Natural killer cell (primary cell): ENCODE data around the gene ISG15. TPM values are rescaled to one million over a fixed set of nuclear protein-coding genes. Genes with fewer than 3 reads are reported as not detected.

Source experiments
- ATAC-seq, 3 donors: fragments of 150-1000 bp in 2 of 3; fragments of 200-7000 bp in 1 of 3; cut with Tn5 transposase; 1 replicate in 1 of 3; 2 replicates in 2 of 3; pipeline ENCODE4 v1.10.0; 2021; ENCODE audit warnings: mild to moderate bottlenecking in 2 of 3, moderate library complexity in 2 of 3
- DNase-seq, 2 donors: peaks; one replicate each; pipeline versions ENCODE4 v3.0.0 to v3.0.0-alpha.2; 2013 to 2021; ENCODE audit warnings: mixed read lengths in 1 of 2
- H3K27ac ChIP-seq: one replicate; pipeline ENCODE4 v1.5.1; 2013; ENCODE audit warnings: mild to moderate bottlenecking, low read length
- H3K27me3 ChIP-seq: one replicate; pipeline ENCODE4 v1.6.1; 2013; ENCODE audit warnings: low read length; ENCODE audit not compliant: control insufficient read depth, insufficient read depth
- H3K36me3 ChIP-seq: one replicate; pipeline ENCODE4 v1.6.1; 2013; ENCODE audit warnings: low read length; ENCODE audit not compliant: control insufficient read depth, insufficient read depth
- H3K4me1 ChIP-seq: one replicate; pipeline ENCODE4 v1.6.1; 2013; ENCODE audit warnings: low read length; ENCODE audit not compliant: control insufficient read depth, insufficient read depth
- H3K4me3 ChIP-seq: one replicate; pipeline ENCODE4 v1.5.1; 2013; ENCODE audit warnings: low read length
- H3K9me3 ChIP-seq: one replicate; pipeline ENCODE4 v1.6.1; 2013; ENCODE audit warnings: low read length; ENCODE audit not compliant: control insufficient read depth, insufficient read depth
- H3K27ac Mint-ChIP-seq, 2 donors: one replicate each; pipeline ENCODE4 v1.8.0; 2022; ENCODE audit warnings: mild to moderate bottlenecking in 2 of 2, mixed read lengths in 2 of 2, moderate library complexity in 1 of 2
- H3K27me3 Mint-ChIP-seq, 2 donors: one replicate each; pipeline ENCODE4 v1.8.0; 2022; ENCODE audit warnings: low read depth in 2 of 2, mixed read lengths in 2 of 2
- H3K36me3 Mint-ChIP-seq: one replicate; pipeline ENCODE4 v1.8.0; 2022; ENCODE audit warnings: mixed read lengths
- H3K4me1 Mint-ChIP-seq, 2 donors: one replicate each; pipeline ENCODE4 v1.8.0; 2022; ENCODE audit warnings: mixed read lengths in 2 of 2
- H3K4me3 Mint-ChIP-seq: one replicate; pipeline ENCODE4 v1.8.0; 2022; ENCODE audit warnings: mild to moderate bottlenecking, moderate library complexity, mixed read lengths
- H3K9me3 Mint-ChIP-seq, 2 donors: one replicate each; pipeline ENCODE4 v1.8.0; 2022; ENCODE audit warnings: mixed read lengths in 2 of 2
- WGBS: methylation state at CpG from one replicate; pipeline ENCODE4 v1.1.7; 2013; ENCODE audit warnings: missing lambda C conversion rate; ENCODE audit not compliant: insufficient coverage; 5-methylcytosine and 5-hydroxymethylcytosine counted together
- intact Hi-C: fragments of 100-400 bp; cut with micrococcal nuclease; formaldehyde crosslinking; loops from one replicate; pipeline ENCODE4 v1.14.2; 2022
- total RNA-seq, 4 donors: library from RNA; stranded (reverse); fragments of 120-200 nt in 1 of 4; gene quantifications; one replicate each; pipeline versions ENCODE4 v1.2.3 to v1.2.4, GENCODE V29; 2013 to 2022
- TF ChIP-seq, protein P1 (sequence below): fragments of 200-600 bp; IDR thresholded peaks from one replicate; pipeline ENCODE4 v1.8.0; 2022; ENCODE audit warnings: antibody characterized with exemption

The ISG15 gene
- total RNA-seq, 3 donors from 2014 or later (not counting 1 experiment from before 2014, with no cell fraction given): 17.0 to 56.9 (median 50.2) TPM

- H3K9me3 ChIP-seq: no peaks in the 10 kb centered on the region
- Mint-ChIP-seq H3K36me3 (no peaks in the 10 kb centered on the region), H3K4me1 (peaks cover 0 to 18% of the 10 kb centered on the region in 2 donors), H3K4me3 (no peak overlapping the region), H3K27ac (peak overlapping the region in 1 of 2 donors; percentile 73), H3K27me3 (peaks cover 7 to 31% of the 10 kb centered on the region in 2 donors), H3K9me3 (no peaks in the 10 kb centered on the region)
- ATAC-seq (no peak), DNase-seq (no peak)
- intact Hi-C loops: loop anchor here (1.0 kb wide), 1 partner anchor 78 kb away; no protein-coding TSS in a partner anchor
- WGBS: 34% methylated on average over 29 of the region's 29 CpGs
- no peak overlapping the region for H3K27ac ChIP-seq
- H3K36me3 ChIP-seq: no peaks in the 10 kb centered on the region
- peaks cover 47% of the 10 kb centered on the region for H3K27me3 ChIP-seq
- H3K4me3 ChIP-seq: no peak overlapping the region
- H3K4me1 ChIP-seq: peaks cover 31% of the 10 kb centered on the region
- TF ChIP-seq, protein P1, sequence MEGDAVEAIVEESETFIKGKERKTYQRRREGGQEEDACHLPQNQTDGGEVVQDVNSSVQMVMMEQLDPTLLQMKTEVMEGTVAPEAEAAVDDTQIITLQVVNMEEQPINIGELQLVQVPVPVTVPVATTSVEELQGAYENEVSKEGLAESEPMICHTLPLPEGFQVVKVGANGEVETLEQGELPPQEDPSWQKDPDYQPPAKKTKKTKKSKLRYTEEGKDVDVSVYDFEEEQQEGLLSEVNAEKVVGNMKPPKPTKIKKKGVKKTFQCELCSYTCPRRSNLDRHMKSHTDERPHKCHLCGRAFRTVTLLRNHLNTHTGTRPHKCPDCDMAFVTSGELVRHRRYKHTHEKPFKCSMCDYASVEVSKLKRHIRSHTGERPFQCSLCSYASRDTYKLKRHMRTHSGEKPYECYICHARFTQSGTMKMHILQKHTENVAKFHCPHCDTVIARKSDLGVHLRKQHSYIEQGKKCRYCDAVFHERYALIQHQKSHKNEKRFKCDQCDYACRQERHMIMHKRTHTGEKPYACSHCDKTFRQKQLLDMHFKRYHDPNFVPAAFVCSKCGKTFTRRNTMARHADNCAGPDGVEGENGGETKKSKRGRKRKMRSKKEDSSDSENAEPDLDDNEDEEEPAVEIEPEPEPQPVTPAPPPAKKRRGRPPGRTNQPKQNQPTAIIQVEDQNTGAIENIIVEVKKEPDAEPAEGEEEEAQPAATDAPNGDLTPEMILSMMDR: no peak
Observed at GRCh38 chr1:1062348-1063163, 49.3 kb downstream of the ISG15 start.

- Mint-ChIP-seq H3K27me3 (peaks cover 2 to 27% of the 10 kb centered on the region in 2 donors), H3K36me3 (no peaks in the 10 kb centered on the region), H3K27ac (peak overlapping the region in 1 of 2 donors; percentile 90), H3K9me3 (no peaks in the 10 kb centered on the region), H3K4me1 (peaks cover 0 to 17% of the 10 kb centered on the region in 2 donors), H3K4me3 (no peak overlapping the region)
- Histone ChIP-seq H3K9me3 (no peaks in the 10 kb centered on the region), H3K4me3 (no peak overlapping the region), H3K36me3 (no peaks in the 10 kb centered on the region), H3K4me1 (peaks cover 37% of the 10 kb centered on the region), H3K27me3 (peaks cover 43% of the 10 kb centered on the region), H3K27ac (no peak overlapping the region)
- DNase-seq (no peak), ATAC-seq (no peak)
- intact Hi-C loops: loop anchor here (1.0 kb wide), 1 partner anchor 79 kb away; no protein-coding TSS in a partner anchor
- TF ChIP-seq, protein P1: no peak
- WGBS: 55% methylated on average over 24 of the region's 24 CpGs
Observed at GRCh38 chr1:1063261-1063944, 50.1 kb downstream of the ISG15 start.

Other genes starting within 250 kb of the ISG15 start
- gene SAMD11, start 89.6 kb upstream of the ISG15 start, total RNA-seq: not detected
- gene NOC2L, start 54.2 kb upstream of the ISG15 start, total RNA-seq: 10 to 100 TPM; 61.4 to 66.0 (median 61.8) TPM
- 10 to 100 TPM; 17.8 to 33.5 (median 22.4) TPM for gene KLHL17, start 52.9 kb upstream of the ISG15 start, total RNA-seq
- 1 to 10 TPM; 1.3 to 1.9 (median 1.3) TPM for gene PLEKHN1, start 47.0 kb upstream of the ISG15 start, total RNA-seq
- gene PERM1, start 31.4 kb upstream of the ISG15 start, total RNA-seq: not detected
- gene HES4, start 13.4 kb upstream of the ISG15 start, total RNA-seq: 10 to 100 TPM; 15.4 to 35.5 (median 28.9) TPM
- 1 to 10 TPM; 4.1 to 5.0 (median 4.6) TPM for gene AGRN, start 6.6 kb downstream of the ISG15 start, total RNA-seq
- not detected for gene RNF223, start 60.8 kb downstream of the ISG15 start, total RNA-seq
- gene C1orf159, start 102.6 kb downstream of the ISG15 start, total RNA-seq: 10 to 100 TPM; 19.6 to 25.1 (median 21.5) TPM
- 1 to 10 TPM in 2 of 3 donors, under 1 TPM in 1; 0.23 to 1.7 (median 1.7) TPM for gene TTLL10, start 160.4 kb downstream of the ISG15 start, total RNA-seq
- gene TNFRSF18, start 193.1 kb downstream of the ISG15 start, total RNA-seq: 10 to 100 TPM; 40.3 to 81.9 (median 54.7) TPM
- 10 to 100 TPM; 14.3 to 26.5 (median 15.7) TPM for gene TNFRSF4, start 200.7 kb downstream of the ISG15 start, total RNA-seq
- gene SDF4, start 218.5 kb downstream of the ISG15 start, total RNA-seq: 100 to 1,000 TPM; 176 to 211 (median 184) TPM
- 10 to 100 TPM; 13.7 to 16.5 (median 16.3) TPM for gene B3GALT6, start 218.7 kb downstream of the ISG15 start, total RNA-seq
- gene C1QTNF12, start 233.2 kb downstream of the ISG15 start, total RNA-seq: 1 to 10 TPM; 2.6 to 4.1 (median 4.1) TPM